HCEC 1CT (cell line): Measurements from ENCODE around the gene AP3M1.

ENCODE experiments used
- DNase-seq: peaks from one replicate; pipeline ENCODE4 v3.0.0-alpha.2; 2017

Gene AP3M1

GRCh38 chr10:74077416-74077815 lies 73.2 kb downstream of the AP3M1 start:
- DNase-seq = no peak

- DNase-seq = no peak
These were observed 73.7 kb downstream of the AP3M1 start for GRCh38 chr10:74076961-74077360.

GRCh38 chr10:74075906-74076305 lies 74.7 kb downstream of the AP3M1 start:
- no peak for DNase-seq

GRCh38 chr10:74072503-74072902 lies 78.1 kb downstream of the AP3M1 start:
- DNase-seq = peak; percentile 68

GRCh38 chr10:74071157-74071556 lies 79.5 kb downstream of the AP3M1 start:
- peak; percentile 95 for DNase-seq
